Thyroid gland (tissue), 4 donors: ENCODE data around the gene PTPRE. TPM values are rescaled to one million over a fixed set of nuclear protein-coding genes. Genes with fewer than 3 reads are reported as not detected.

Experiments
- DNase-seq, 2 donors: peaks; one replicate each; pipeline ENCODE4 v3.0.0-alpha.2; 2019
- H3K27ac ChIP-seq, 3 donors: fragments of 200-600 bp; sonication (generic); 1 replicate in 2 of 3; 2 replicates in 1 of 3; pipeline ENCODE4 v1.5.1; 2016 to 2019; ENCODE audit warnings: mild to moderate bottlenecking in 1 of 3, moderate library complexity in 1 of 3
- H3K27me3 ChIP-seq: fragments of 200-600 bp; sonication (generic); one replicate; pipeline ENCODE4 v1.5.1; 2019
- H3K36me3 ChIP-seq, 2 donors: fragments of 200-600 bp; sonication (generic); one replicate each; pipeline ENCODE4 v1.5.1; 2016 to 2019
- H3K4me1 ChIP-seq, 2 donors: fragments of 200-600 bp; sonication (generic); one replicate each; pipeline ENCODE4 v1.5.1; 2017 to 2019
- H3K4me3 ChIP-seq, 3 donors: fragments of 200-600 bp; sonication (generic); replicated peaks in 1 of 3; 1 replicate in 2 of 3; 2 replicates in 1 of 3; pipeline ENCODE4 v1.5.1; 2016; ENCODE audit warnings: mild to moderate bottlenecking in 1 of 3
- H3K9me3 ChIP-seq: fragments of 200-600 bp; sonication (generic); one replicate; pipeline ENCODE4 v1.5.1; 2017
- CTCF ChIP-seq, 6 experiments: fragments of 200-600 bp in 3 of 6; fragments of 450-650 bp in 3 of 6; sonication (generic) in 3 of 6; IDR thresholded peaks; one replicate each; pipeline ENCODE4 v1.5.1; 2016 to 2019; ENCODE audit warnings: antibody characterized with exemption in 6 of 6, mild to moderate bottlenecking in 2 of 6, inconsistent platforms in 1 of 6, moderate library complexity in 1 of 6
- POLR2A ChIP-seq, 2 donors: fragments of 450-650 bp; IDR thresholded peaks; one replicate each; pipeline ENCODE4 v1.6.1; 2017; ENCODE audit warnings: antibody characterized with exemption in 2 of 2, mild to moderate bottlenecking in 2 of 2, moderate library complexity in 1 of 2
- WGBS, 2 donors: methylation state at CpG; one replicate each; pipeline ENCODE4 v1.1.5; 2017; 5-methylcytosine and 5-hydroxymethylcytosine counted together
- intact Hi-C: fragments of 100-400 bp; cut with DNase I; formaldehyde crosslinking; loops from one replicate; pipeline ENCODE4 v1.15.1; 2023
- total RNA-seq, 4 donors: library from RNA; depleted of rRNA; stranded (reverse); fragments of >200 nt; gene quantifications; one replicate each; pipeline ENCODE4 v1.2.3, GENCODE V29; 2016

Gene PTPRE
- total RNA-seq, 4 donors from 2014 or later: 16.8 to 25.0 (median 19.4) TPM

- no peaks in the 10 kb centered on the region for H3K27me3 ChIP-seq
- H3K4me3 ChIP-seq: no peak overlapping the region
- no peak overlapping the region for H3K27ac ChIP-seq
- intact Hi-C loops: no loop called here
- 97 to 99% methylated on average over 8 of the region's 8 CpGs for WGBS, 2 donors
- TF ChIP-seq CTCF (IDR thresholded peaks at IDR 0.05): no peak
- TF ChIP-seq POLR2A (IDR thresholded peaks at IDR 0.05): no peak
- no peaks in the 10 kb centered on the region for H3K4me1 ChIP-seq
- H3K9me3 ChIP-seq: no peaks in the 10 kb centered on the region
- no peaks in the 10 kb centered on the region for H3K36me3 ChIP-seq
- no peak for DNase-seq
Observed at GRCh38 chr10:128115356-128115755, 208.5 kb downstream of the PTPRE start.

GRCh38 chr10:128116187-128116586 lies 209.3 kb downstream of the PTPRE start:
- H3K27ac ChIP-seq: no peak overlapping the region
- no peaks in the 10 kb centered on the region for H3K27me3 ChIP-seq
- TF ChIP-seq CTCF (IDR thresholded peaks at IDR 0.05) (no peak), POLR2A (IDR thresholded peaks at IDR 0.05) (no peak)
- no peak overlapping the region for H3K4me3 ChIP-seq
- no peaks in the 10 kb centered on the region for H3K36me3 ChIP-seq
- H3K9me3 ChIP-seq: no peaks in the 10 kb centered on the region
- 95 to 97% methylated on average over 4 of the region's 4 CpGs for WGBS, 2 donors
- H3K4me1 ChIP-seq: no peaks in the 10 kb centered on the region
- intact Hi-C loops: no loop called here
- DNase-seq: no peak

DNA sequence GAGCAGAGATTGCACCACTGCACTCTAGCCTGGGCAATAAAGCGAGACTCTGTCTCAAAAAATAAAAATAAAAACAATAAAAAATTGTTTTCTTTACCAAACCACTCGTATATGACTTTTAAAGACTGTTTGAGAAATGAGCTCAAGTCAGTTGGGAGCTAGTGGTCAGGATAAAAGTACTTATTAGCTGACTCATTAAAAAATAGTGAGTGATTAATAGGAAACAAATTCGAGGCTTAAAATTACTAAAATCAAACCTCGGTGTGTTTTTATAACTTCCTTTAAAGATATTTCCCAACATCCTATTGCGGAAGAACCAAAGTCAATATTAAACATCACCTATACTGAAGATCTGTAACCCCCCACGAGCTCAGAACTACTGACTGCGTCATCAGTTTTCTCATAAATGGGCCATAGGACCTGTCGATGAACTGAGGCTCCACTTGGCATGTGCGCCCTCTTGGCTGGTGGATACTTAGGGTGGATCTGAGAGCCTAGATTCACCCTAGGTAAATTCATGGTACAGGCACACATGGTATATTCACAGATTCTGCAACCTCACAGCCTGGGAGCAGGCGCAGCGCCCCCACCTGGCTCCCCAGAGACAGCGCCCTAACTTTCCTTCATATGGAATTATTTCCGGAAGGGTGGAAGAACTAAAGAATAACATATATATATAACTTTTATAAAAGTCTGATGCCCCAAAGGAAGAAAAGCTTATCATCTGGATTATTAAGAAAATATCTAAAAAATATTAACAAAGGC lies 210.1 kb downstream of the PTPRE start:
- no peak for DNase-seq
- Histone ChIP-seq H3K36me3 (no peaks in the 10 kb centered on the region), H3K27ac (no peak overlapping the region), H3K27me3 (no peaks in the 10 kb centered on the region), H3K4me1 (no peaks in the 10 kb centered on the region), H3K9me3 (no peaks in the 10 kb centered on the region), H3K4me3 (no peak overlapping the region)
- 90 to 93% methylated on average over 13 of the region's 13 CpGs for WGBS, 2 donors
- TF ChIP-seq CTCF (IDR thresholded peaks at IDR 0.05) (no peak), POLR2A (IDR thresholded peaks at IDR 0.05) (no peak)
- intact Hi-C loops: no loop called here

DNA sequence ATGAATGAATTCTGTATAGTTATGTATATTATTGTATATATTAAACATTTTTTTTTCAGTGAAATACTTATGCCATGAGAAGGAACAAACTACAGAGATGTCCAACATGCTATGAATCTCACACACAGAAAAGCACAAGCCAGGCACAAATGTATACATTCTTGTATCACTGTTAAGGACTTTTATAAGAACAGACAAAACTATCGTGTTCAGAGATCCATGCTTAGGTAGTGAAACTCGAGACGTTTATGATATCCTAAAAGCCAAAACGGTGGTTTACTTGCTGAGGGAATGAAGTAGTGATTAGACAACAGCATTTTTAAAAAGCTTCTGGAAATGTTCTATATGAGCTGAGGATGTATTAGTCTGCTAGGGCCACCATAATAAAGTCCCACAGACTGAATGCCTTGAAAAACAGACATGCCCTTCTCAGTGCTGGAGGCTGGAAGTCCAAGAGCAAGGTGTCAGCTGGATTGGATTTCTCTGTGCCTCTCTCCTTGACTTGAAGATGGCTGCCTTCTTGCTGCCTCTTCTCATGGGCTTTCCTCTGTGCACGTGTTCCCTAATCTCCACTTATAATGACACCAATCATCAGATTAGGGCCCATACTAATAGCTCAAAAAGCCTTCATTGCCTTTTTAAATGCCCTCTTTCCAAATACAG lies 215.0 kb downstream of the PTPRE start:
- H3K4me3 ChIP-seq: no peak overlapping the region
- no peak for TF ChIP-seq CTCF (IDR thresholded peaks at IDR 0.05)
- TF ChIP-seq POLR2A (IDR thresholded peaks at IDR 0.05): no peak
- intact Hi-C loops: no loop called here
- H3K4me1 ChIP-seq: peaks cover 7 to 19% of the 10 kb centered on the region in 2 donors
- H3K27me3 ChIP-seq: peaks cover 8% of the 10 kb centered on the region
- H3K9me3 ChIP-seq: no peaks in the 10 kb centered on the region
- no peak for DNase-seq
- 90 to 93% methylated on average over 5 of the region's 5 CpGs for WGBS, 2 donors
- H3K36me3 ChIP-seq: no peaks in the 10 kb centered on the region
- no peak overlapping the region for H3K27ac ChIP-seq

DNA sequence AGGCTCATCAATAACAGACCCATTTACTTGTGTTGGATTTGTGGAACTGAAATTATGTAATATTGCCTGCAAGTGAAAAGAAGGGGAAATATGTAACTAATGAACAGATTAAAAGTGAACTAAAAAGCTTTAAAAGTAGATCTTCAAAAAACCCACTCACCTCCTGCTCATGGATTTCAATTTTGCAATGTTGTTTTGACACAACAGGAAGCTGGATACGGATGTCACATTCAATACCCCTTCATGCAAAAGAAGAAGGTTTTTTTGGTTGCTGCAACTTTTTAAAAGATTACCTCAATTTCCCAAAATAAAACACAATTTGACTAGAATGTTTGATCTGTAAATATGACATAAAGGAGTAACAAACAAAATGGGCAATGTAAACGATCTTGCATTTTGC lies 216.0 kb downstream of the PTPRE start:
- no peak overlapping the region for H3K27ac ChIP-seq
- H3K4me3 ChIP-seq: no peak overlapping the region
- H3K36me3 ChIP-seq: no peaks in the 10 kb centered on the region
- no peak for TF ChIP-seq CTCF (IDR thresholded peaks at IDR 0.05)
- no peak for TF ChIP-seq POLR2A (IDR thresholded peaks at IDR 0.05)
- WGBS, 2 donors: 89 to 93% methylated on average over 2 of the region's 2 CpGs
- peaks cover 7 to 19% of the 10 kb centered on the region in 2 donors for H3K4me1 ChIP-seq
- DNase-seq: no peak
- no peaks in the 10 kb centered on the region for H3K9me3 ChIP-seq
- H3K27me3 ChIP-seq: peaks cover 8% of the 10 kb centered on the region
- intact Hi-C loops: no loop called here
